Adipose tissue (tissue), 3 donors: ENCODE data around the gene NKX1-1. TPM values are rescaled to one million over a fixed set of nuclear protein-coding genes. Genes with fewer than 3 reads are reported as not detected.

Experiments used
- H3K27ac ChIP-seq: one replicate; pipeline ENCODE4 v1.5.1; 2013; ENCODE audit warnings: low read depth, low read length
- WGBS, 3 donors: extraction: QIAGEN DNeasy Blood & Tissue Kit; methylation state at CpG; one replicate each; pipeline ENCODE4 v1.1.7; 2013; 5-methylcytosine and 5-hydroxymethylcytosine counted together
- polyA plus RNA-seq, 3 donors: library from polyadenylated mRNA; stranded (reverse); fragments of 200-250 nt; gene quantifications; one replicate each; pipeline ENCODE4 v1.2.3, GENCODE V29; 2013
- donor health status: healthy with polysubstance abuse.
- donor health status: Bipolar disorder and iron deficiency.
- donor health status: healthy.

The NKX1-1 gene
- polyA plus RNA-seq, 3 donors: not detected

DNA sequence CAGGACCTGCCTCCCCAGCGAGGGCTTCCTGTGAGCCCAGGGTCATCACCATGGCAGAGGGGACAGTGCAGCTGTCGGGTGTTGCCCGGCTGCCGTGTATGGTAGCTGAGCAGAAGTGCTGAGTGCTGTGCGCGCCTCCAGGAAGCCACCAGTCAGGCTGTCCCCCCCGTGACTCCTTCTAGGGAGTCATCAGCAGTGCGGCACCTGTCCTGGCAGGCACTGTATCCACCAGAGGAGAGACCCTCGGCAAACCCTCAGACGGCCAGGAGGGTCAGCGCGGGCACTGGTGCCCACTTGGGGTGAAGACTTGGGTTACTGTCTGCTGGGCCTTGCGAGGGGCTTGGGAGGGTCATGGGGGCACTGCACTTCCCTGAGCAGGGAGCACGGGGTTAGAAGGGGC is 50.9 kb downstream of the NKX1-1 start:
- WGBS, 3 donors: 91 to 96% (median 96%) methylated on average over 14 of the region's 14 CpGs

DNA sequence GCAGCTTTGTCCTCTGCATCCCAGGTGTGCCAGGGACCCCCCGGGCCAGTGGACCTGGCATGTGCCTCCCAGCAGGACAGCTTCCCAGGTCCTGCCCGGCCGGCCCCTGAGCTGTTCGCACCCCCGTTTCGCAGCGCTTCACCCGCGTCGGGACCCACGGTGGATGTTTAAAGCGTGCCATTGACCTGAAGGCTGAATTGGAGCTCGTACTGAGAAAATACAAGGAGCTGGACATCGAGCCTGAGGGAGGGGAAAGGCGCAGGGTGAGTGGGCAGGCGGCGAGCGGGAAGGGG is 51.3 kb downstream of the NKX1-1 start:
- WGBS, 3 donors: 93% methylated on average over 14 to 18 of the region's 18 CpGs
- no peak overlapping the region for H3K27ac ChIP-seq

More for the DNA sequence above, 50.9 kb downstream of the NKX1-1 start:
- H3K27ac ChIP-seq: no peak overlapping the region

DNA sequence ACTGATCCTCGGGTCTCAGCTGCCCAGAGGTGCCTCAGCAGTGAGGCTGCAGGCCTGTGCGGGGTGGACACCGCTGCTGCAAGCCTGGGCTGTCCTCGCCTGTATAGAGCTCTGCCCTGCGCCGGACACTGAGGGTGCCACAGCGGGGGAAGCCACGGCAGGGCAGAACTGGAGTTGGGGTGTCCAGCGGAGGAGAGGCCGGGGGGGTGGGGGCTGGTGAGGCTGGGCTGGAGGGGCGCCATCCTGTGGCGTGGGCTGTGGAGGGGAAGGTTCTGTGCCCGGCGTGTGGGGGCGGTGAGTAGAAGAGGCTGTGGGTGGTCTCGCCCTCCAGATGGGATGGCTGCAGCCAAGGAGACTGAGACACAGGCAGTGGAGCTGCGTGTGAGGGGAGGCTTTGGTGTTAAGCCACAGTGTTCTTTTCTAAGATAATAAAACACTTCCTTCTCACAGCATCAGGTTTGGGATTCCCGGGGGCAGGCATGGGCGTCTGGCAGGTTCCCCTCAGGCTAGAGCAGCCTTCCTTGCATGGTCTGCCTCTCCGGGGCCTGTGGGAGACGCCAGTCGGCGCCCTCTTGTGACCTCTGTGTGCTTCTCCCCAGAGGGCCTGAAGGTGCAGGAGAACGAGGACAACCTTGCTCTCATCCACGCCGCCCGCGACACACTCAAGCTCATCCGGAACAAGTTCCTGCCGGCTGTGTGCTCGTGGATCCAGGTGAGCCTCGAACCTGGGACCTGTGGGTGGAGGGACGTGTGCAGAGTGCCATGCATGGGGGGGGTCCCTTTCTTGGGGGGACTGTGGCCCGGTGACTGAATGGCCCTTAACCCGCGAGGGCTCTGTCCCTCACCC is 51.9 kb downstream of the NKX1-1 start:
- H3K27ac ChIP-seq: no peak overlapping the region
- WGBS, 3 donors: 91 to 92% (median 92%) methylated on average over 36 of the region's 36 CpGs

DNA sequence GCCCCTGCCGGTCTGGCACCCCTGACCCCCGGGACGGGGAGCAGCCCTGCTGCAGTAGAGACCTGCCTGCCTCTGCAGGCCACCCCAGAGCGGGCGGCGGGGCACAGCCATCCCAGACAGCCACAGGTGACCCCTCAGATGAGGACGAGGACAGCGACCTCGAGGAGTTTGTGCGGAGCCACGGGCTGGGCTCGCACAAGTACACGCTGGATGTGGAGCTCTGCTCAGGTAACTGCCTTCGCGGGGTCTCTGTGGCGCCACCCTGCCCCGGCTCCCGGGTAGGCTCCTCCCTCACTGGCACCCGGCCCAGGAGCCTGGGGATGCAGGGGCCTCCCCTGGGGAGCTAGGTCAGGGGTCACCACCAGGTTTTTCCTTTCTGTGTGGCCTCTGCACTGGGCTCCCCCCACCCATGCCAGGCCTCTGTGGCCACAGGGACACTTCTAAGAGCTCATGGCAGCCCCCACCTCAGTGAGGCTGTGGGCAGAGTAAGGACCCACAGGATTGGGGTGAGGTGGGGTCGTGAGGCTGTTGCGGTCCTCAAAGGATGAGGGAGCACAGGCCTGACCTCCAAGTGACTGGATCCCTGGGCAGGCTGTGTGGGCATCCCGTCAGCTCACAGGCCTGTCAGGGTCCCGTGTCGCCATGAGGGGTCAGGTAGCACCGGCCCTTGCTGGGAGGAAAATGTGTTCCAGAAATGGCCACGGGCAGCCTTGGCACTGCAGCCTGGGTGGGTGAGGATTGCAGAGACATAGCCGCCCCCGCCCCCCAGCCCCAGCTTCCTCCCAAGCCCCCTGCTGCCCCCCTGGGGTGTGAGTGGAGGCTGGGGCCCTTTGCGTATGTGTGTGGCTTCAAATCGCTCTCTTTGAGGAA is 52.8 kb downstream of the NKX1-1 start:
- 85 to 89% (median 89%) methylated on average over 28 to 30 of the region's 30 CpGs for WGBS, 3 donors
- H3K27ac ChIP-seq: no peak overlapping the region

Other genes starting within 250 kb of the NKX1-1 start
- 10 to 100 TPM in 2 of 3 donors, 1 to 10 TPM in 1; 8.7 to 36.4 (median 26.3) TPM for gene SPON2, start 233.9 kb downstream of the NKX1-1 start, polyA plus RNA-seq
- gene CTBP1, start 157.3 kb downstream of the NKX1-1 start, polyA plus RNA-seq: 100 to 1,000 TPM; 102 to 144 (median 109) TPM
- gene MAEA, start 116.6 kb downstream of the NKX1-1 start, polyA plus RNA-seq: 10 to 100 TPM; 38.1 to 43.9 (median 43.6) TPM
- 1 to 10 TPM; 5.6 to 9.8 (median 7.0) TPM for gene UVSSA, start 59.2 kb downstream of the NKX1-1 start, polyA plus RNA-seq